Activated CD8-positive, alpha-beta T cell treated with anti-CD3 and anti-CD28 coated beads, Interleukin-2, amount 10 ng/mL, durations not matched to agents 7 days and 5 days (primary cell): Measurements from ENCODE around the gene HMCN1. TPM values are rescaled to one million over a fixed set of nuclear protein-coding genes. Genes with fewer than 3 reads are reported as not detected.
A peak's percentile ranks its signal among the peaks of the same experiment; 100 is the strongest.
"Not testable (repeated sequence)": the region's sequence is repeated elsewhere in the genome, so short reads cannot be mapped to it uniquely, and the experiment has no call there.

Source experiments
- ATAC-seq: fragments of 150-1000 bp; cut with Tn5 transposase; one replicate; pipeline ENCODE4 v1.10.0; 2021; ENCODE audit warnings: moderate library complexity
- CTCF ChIA-PET: fragments of 350-600 bp; sonication (Branson Sonifier 250); formaldehyde crosslinking; loops from one replicate; lab custom pipeline; 2021; ENCODE audit warnings: antibody characterized with exemption; lab: Charles Lee
- POLR2A ChIA-PET: fragments of 350-600 bp; sonication (Branson Sonifier 250); formaldehyde crosslinking; loops from one replicate; lab custom pipeline; 2021; ENCODE audit warnings: antibody characterized with exemption; lab: Charles Lee
- DNase-seq: peaks from one replicate; pipeline ENCODE4 v3.0.0-alpha.2; 2020
- H3K27ac Mint-ChIP-seq: one replicate; pipeline ENCODE4 v1.8.0; 2021; ENCODE audit warnings: mild to moderate bottlenecking, mixed read lengths
- H3K27me3 Mint-ChIP-seq: one replicate; pipeline ENCODE4 v1.8.0; 2021; ENCODE audit warnings: low read depth, mixed read lengths
- H3K36me3 Mint-ChIP-seq: one replicate; pipeline ENCODE4 v1.8.0; 2021; ENCODE audit warnings: low read depth, mixed read lengths
- H3K4me1 Mint-ChIP-seq: one replicate; pipeline ENCODE4 v1.8.0; 2021; ENCODE audit warnings: low read depth, mixed read lengths
- H3K4me3 Mint-ChIP-seq: one replicate; pipeline ENCODE4 v1.8.0; 2021; ENCODE audit warnings: mild to moderate bottlenecking, mixed read lengths
- H3K9me3 Mint-ChIP-seq: one replicate; pipeline ENCODE4 v1.8.0; 2022; ENCODE audit warnings: mixed read lengths; ENCODE audit not compliant: insufficient read depth
- total RNA-seq, 2 experiments: library from RNA; stranded (reverse); gene quantifications; one replicate each; pipeline ENCODE4 v1.2.3, GENCODE V29; 2021

The HMCN1 gene
- total RNA-seq, 2 experiments from 2014 or later: 0.05 to 0.18 TPM

- DNase-seq (no peak), ATAC-seq (no peak)
- ChIA-PET POLR2A (no interaction called here), CTCF (no interaction called here)
- no peaks in the 10 kb centered on the region for H3K4me1 Mint-ChIP-seq
- H3K4me3 Mint-ChIP-seq: no peak overlapping the region
- no peaks in the 10 kb centered on the region for H3K36me3 Mint-ChIP-seq
- H3K9me3 Mint-ChIP-seq: no peaks in the 10 kb centered on the region
- no peak overlapping the region for H3K27ac Mint-ChIP-seq
- H3K27me3 Mint-ChIP-seq: no peaks in the 10 kb centered on the region
Measured at GRCh38 chr1:186152227-186152619, 418.0 kb downstream of the HMCN1 start.

- DNase-seq (no peak), ATAC-seq (no peak)
- Mint-ChIP-seq H3K4me3 (no peak overlapping the region), H3K27ac (no peak overlapping the region), H3K9me3 (no peaks in the 10 kb centered on the region), H3K4me1 (no peaks in the 10 kb centered on the region), H3K36me3 (no peaks in the 10 kb centered on the region), H3K27me3 (no peaks in the 10 kb centered on the region)
- POLR2A ChIA-PET: no interaction called here
- CTCF ChIA-PET: no interaction called here
Measured at GRCh38 chr1:186152620-186153239, 418.5 kb downstream of the HMCN1 start.

DNA sequence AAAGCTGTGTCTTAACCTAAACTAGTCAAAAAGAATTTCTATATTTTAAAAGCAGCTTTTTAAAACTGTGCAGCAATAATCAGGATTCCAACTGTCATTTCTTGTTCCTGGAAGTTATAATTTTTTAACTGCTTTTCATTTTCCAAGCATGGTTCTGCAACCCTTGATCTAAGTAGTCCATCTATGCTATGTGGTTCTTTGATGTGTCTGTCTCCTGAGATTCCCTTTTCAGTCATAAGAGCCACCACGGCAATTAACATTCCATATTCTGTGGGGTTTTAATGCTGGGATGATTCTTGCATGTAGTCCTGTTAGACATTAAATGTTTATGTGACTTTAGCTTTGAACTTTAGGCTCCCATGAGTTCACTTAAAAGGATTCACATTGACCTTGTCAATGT is 420.5 kb downstream of the HMCN1 start:
- no peak overlapping the region for H3K27ac Mint-ChIP-seq
- no peaks in the 10 kb centered on the region for H3K27me3 Mint-ChIP-seq
- no peaks in the 10 kb centered on the region for H3K36me3 Mint-ChIP-seq
- no peaks in the 10 kb centered on the region for H3K9me3 Mint-ChIP-seq
- H3K4me3 Mint-ChIP-seq: no peak overlapping the region
- POLR2A ChIA-PET: no interaction called here
- no peak for DNase-seq
- no peaks in the 10 kb centered on the region for H3K4me1 Mint-ChIP-seq
- CTCF ChIA-PET: interaction anchor here (0.9 to 1.1 kb wide), 2 partner anchors 12 to 171 kb away, joined by 3 to 4 read pairs; no protein-coding TSS in a partner anchor
- no peak for ATAC-seq

DNA sequence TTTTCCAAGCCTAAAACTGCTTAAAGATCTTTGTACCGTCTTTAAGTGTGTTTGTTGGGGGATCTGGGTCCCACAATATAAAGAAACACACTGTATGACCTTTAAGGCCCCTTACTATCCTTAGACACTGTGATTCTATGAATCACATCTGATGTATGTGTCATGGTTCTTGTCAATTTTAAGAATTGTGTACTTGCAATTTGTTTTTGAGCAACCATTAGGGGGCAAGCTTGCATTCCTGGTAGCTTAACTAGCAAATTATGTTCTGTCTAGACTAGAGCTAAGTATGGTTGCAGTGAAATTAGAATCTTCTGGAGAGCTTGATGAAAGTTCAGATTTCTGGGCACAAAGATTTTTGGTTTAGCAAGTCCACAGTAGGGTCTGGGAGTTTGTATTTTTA is 421.4 kb downstream of the HMCN1 start:
- peak; percentile 26 for DNase-seq
- H3K27me3 Mint-ChIP-seq: no peaks in the 10 kb centered on the region
- H3K36me3 Mint-ChIP-seq: no peaks in the 10 kb centered on the region
- H3K4me3 Mint-ChIP-seq: no peak overlapping the region
- H3K27ac Mint-ChIP-seq: no peak overlapping the region
- H3K4me1 Mint-ChIP-seq: no peaks in the 10 kb centered on the region
- CTCF ChIA-PET: interaction anchor here (0.7 to 1.1 kb wide), 4 partner anchors 9 to 175 kb away, joined by 3 to 5 read pairs (median 4); no protein-coding TSS in a partner anchor
- POLR2A ChIA-PET: no interaction called here
- no peaks in the 10 kb centered on the region for H3K9me3 Mint-ChIP-seq
- ATAC-seq: no peak

DNA sequence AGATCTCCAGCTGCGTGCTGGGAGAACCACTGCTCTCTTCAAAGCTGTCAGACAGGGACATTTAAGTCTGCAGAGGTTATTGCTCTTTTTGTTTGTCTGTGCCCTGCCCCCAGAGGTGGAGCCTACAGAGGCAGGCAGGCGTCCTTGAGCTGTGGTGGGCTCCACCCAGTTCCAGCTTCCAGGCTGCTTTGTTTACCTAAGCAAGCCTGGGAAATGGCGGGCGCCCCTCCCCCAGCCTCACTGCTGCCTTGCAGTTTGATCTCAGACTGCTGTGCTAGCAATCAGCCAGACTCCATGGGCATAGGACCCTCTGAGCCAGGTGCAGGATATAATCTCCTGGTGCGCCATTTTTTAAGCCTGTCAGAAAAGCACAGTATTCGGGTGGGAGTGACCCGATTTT is 428.7 kb downstream of the HMCN1 start:
- H3K36me3 Mint-ChIP-seq, CTCF ChIA-PET, H3K9me3 Mint-ChIP-seq, ATAC-seq, H3K4me1 Mint-ChIP-seq, H3K27ac Mint-ChIP-seq, H3K27me3 Mint-ChIP-seq, POLR2A ChIA-PET, H3K4me3 Mint-ChIP-seq, DNase-seq: not testable (repeated sequence)

- POLR2A ChIA-PET: no interaction called here
- Mint-ChIP-seq H3K4me3 (no peak overlapping the region), H3K36me3 (no peaks in the 10 kb centered on the region), H3K27ac (no peak overlapping the region), H3K9me3 (peaks cover 3% of the 10 kb centered on the region), H3K27me3 (peaks cover 3% of the 10 kb centered on the region), H3K4me1 (no peaks in the 10 kb centered on the region)
- ATAC-seq (no peak), DNase-seq (no peak)
- CTCF ChIA-PET: no interaction called here
Measured at GRCh38 chr1:186164773-186165172, 430.6 kb downstream of the HMCN1 start.

DNA sequence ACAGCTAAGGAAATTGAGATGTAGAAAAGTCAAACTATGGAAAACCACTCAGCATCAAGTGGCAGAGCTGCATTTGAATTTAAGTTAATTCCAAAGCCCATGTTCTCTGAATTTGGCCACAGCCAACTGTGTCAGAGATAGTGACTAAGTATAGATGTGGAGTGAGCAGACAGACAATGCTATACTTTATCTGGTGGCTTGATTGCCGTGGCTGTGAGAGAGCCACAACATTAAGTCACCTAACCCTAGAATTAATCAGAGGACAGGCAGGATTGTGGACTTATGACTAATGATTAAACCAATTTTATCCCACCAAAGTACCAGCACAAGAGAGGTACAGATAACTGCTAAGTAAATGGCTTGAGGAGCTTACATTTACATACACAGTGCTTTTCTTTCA is 431.1 kb downstream of the HMCN1 start:
- Mint-ChIP-seq H3K27me3 (peaks cover 3% of the 10 kb centered on the region), H3K4me3 (no peak overlapping the region), H3K4me1 (no peaks in the 10 kb centered on the region), H3K36me3 (no peaks in the 10 kb centered on the region), H3K27ac (no peak overlapping the region), H3K9me3 (peaks cover 3% of the 10 kb centered on the region)
- no peak for ATAC-seq
- no peak for DNase-seq
- ChIA-PET CTCF (no interaction called here), POLR2A (no interaction called here)

DNA sequence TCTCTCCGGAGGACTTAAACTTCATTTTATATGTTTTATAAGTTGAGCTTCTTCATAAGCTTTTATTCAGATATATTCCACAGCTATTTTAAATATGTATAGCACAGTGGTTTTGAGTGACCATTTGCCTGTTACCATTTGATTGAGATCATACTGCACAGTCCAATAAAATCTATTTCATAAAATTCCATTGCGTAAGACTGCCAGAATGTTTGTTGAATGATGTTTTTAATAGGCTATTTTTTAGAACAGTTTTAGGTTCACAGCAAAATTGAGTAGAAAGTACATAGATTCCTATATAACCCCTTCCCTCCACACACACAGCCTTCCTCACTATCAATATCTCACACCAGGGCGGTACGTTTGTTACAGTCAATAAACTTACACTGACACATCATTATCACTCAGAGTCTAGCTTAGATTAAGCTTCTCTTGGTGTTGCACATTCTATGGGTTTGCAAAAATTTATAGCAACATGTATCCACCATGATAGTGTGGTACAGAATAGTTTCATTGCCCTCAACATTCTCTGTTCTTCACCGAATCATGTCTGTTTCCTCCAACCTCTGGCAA is 433.0 kb downstream of the HMCN1 start:
- DNase-seq: no peak
- Mint-ChIP-seq H3K27ac (no peak overlapping the region), H3K9me3 (peaks cover 3% of the 10 kb centered on the region), H3K27me3 (peaks cover 3% of the 10 kb centered on the region), H3K36me3 (no peaks in the 10 kb centered on the region), H3K4me1 (no peaks in the 10 kb centered on the region), H3K4me3 (no peak overlapping the region)
- ChIA-PET POLR2A (no interaction called here), CTCF (interaction anchor here (0.9 kb wide), 1 partner anchor 12 kb away, joined by 3 read pairs; no protein-coding TSS in a partner anchor)
- ATAC-seq: no peak

- peaks cover 8% of the 10 kb centered on the region for H3K27me3 Mint-ChIP-seq
- ChIA-PET CTCF (no interaction called here), POLR2A (no interaction called here)
- H3K36me3 Mint-ChIP-seq: no peaks in the 10 kb centered on the region
- DNase-seq: no peak
- H3K9me3 Mint-ChIP-seq: no peaks in the 10 kb centered on the region
- ATAC-seq: no peak
- H3K4me1 Mint-ChIP-seq: no peaks in the 10 kb centered on the region
- H3K4me3 Mint-ChIP-seq: no peak overlapping the region
- H3K27ac Mint-ChIP-seq: no peak overlapping the region
Measured at GRCh38 chr1:186175588-186175987, 441.4 kb downstream of the HMCN1 start.

DNA sequence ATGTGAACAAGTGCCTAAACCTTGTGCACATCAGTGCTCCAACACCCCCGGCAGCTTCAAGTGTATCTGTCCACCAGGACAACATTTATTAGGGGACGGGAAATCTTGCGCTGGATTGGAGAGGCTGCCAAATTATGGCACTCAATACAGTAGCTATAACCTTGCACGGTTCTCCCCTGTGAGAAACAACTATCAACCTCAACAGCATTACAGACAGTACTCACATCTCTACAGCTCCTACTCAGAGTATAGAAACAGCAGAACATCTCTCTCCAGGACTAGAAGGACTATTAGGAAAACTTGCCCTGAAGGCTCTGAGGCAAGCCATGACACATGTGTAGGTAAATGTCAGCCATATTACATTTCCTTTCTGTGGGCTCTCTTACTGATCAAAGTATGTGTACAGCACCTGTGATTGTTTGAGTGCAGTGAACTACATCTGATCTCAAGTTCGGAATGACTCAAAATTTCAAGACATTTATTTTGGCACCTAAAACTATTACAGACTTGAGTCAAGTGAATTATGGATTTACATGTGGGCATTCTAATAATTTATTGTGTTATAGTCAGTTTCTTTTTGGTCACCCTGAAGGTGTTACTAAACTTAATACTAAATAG is 444.3 kb downstream of the HMCN1 start:
- Mint-ChIP-seq H3K9me3 (no peaks in the 10 kb centered on the region), H3K27me3 (peaks cover 8% of the 10 kb centered on the region), H3K36me3 (no peaks in the 10 kb centered on the region), H3K4me1 (no peaks in the 10 kb centered on the region), H3K27ac (no peak overlapping the region), H3K4me3 (no peak overlapping the region)
- DNase-seq (no peak), ATAC-seq (no peak)
- ChIA-PET POLR2A (no interaction called here), CTCF (interaction anchor here (0.7 kb wide), 1 partner anchor 1196 kb away, joined by 3 read pairs; no protein-coding TSS in a partner anchor)

DNA sequence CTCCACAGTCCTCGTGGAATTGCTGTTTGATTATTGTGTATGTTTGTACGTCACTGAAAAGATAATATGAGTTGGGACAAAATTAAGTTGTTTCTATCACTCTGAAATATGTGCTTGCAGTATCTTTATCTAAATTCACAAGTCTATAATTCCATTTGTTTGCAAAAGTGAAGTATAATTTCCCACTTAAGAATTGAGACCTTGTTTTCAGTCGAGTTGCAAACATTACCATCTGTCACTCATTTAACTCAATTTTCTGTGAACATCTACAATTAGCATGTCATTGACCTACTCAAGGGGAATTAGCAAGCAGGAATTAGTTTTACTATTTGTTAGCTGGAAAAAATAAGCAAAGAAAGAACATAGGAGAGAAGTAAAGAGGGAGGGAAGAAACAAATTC is 445.0 kb downstream of the HMCN1 start:
- POLR2A ChIA-PET: no interaction called here
- DNase-seq (no peak), ATAC-seq (no peak)
- Mint-ChIP-seq H3K9me3 (no peaks in the 10 kb centered on the region), H3K4me3 (no peak overlapping the region), H3K27ac (no peak overlapping the region), H3K27me3 (peaks cover 5% of the 10 kb centered on the region), H3K36me3 (no peaks in the 10 kb centered on the region), H3K4me1 (peaks cover 1% of the 10 kb centered on the region)
- CTCF ChIA-PET: no interaction called here

GRCh38 chr1:186183219-186183618 is 449.0 kb downstream of the HMCN1 start:
- CTCF ChIA-PET: interaction anchor here (0.9 kb wide), 1 partner anchor 10 kb away, joined by 3 read pairs; no protein-coding TSS in a partner anchor
- Mint-ChIP-seq H3K4me1 (peaks cover 1% of the 10 kb centered on the region), H3K9me3 (no peaks in the 10 kb centered on the region), H3K36me3 (no peaks in the 10 kb centered on the region), H3K27ac (no peak overlapping the region), H3K27me3 (peaks cover 3% of the 10 kb centered on the region), H3K4me3 (no peak overlapping the region)
- ATAC-seq: no peak
- no peak for DNase-seq
- POLR2A ChIA-PET: interaction anchor here (0.7 kb wide), 1 partner anchor 269 kb away, joined by 3 read pairs; no protein-coding TSS in a partner anchor
